NCI-H2107 treated with DMSO at 0.1 percent for 48 hours (cell line): Measurements from ENCODE around the gene DGKG.

ENCODE experiments used
- DNase-seq: peaks from one replicate; lab custom pipeline; 2025; ENCODE audit not compliant: unreplicated experiment; lab: John Stamatoyannopoulos, UW

The DGKG gene

DNA sequence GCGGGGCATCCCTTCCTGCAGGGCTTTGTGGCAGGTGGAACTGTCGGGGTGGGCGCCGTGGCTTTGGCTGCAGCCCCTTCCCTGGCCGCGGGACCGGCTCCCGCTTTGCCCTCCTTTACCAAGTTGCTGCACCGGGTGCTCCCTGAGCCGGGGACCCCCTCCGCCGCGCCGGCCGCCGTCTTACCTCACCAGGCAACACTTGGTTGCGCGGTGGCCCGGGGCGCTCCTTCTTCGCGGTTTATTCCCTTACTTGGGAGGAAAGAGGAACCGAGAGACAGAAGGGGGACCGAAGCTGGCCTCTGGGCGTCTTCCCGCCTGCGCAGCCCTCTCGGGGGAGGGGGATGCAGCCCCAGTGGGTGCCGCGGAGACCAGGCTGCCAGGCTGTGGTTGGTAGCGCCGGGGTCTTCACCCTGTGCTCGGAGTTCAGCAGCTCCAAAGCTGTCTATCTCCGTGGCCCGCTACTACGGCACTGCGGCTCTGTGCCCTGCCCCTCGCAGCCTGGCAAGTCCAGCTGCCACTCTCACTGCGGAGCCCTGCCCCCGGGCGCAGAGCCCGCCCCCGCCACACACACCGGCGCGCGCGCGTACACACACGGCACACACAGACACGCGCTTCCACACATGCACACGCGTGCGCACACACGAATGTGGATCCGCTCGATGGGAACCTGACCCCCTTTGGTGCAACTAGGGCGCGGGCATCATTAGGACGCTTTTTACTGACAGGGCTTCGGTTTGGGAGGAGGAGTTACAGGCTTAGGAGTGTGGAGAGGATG lies at the start of gene DGKG:
Gene DGKG (minus strand): TSS at position 473 of the 775 bp plus-strand sequence. CDS start 41,775 bp downstream, outside the sequence.
- peak; percentile 54 for DNase-seq

- no peak for DNase-seq
Measured at GRCh38 chr3:186411089-186411488, 49.1 kb upstream of the DGKG start.

GRCh38 chr3:186406669-186407635 lies 44.9 kb upstream of the DGKG start:
- DNase-seq = no peak

- no peak for DNase-seq
Measured at GRCh38 chr3:186401556-186401955, 39.5 kb upstream of the DGKG start.

DNA sequence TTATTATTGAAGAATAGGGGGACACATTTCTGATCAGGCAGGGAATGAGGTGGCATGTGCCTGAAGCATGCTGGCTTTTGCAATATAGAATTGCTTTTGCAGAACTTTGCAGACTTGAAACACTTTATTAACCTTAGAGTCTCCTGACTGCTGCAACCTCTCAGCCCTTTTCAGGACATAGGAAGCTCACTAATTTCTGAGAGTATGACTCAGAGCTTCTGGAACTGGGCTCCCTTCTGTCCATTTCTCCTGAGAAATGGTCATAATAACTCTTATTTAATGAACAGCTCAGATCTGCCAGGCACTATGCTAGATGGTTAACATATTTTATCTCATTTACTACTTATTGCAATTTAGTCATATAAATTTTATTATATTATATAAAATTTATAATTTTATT lies 38.6 kb upstream of the DGKG start:
- DNase-seq = no peak

DNA sequence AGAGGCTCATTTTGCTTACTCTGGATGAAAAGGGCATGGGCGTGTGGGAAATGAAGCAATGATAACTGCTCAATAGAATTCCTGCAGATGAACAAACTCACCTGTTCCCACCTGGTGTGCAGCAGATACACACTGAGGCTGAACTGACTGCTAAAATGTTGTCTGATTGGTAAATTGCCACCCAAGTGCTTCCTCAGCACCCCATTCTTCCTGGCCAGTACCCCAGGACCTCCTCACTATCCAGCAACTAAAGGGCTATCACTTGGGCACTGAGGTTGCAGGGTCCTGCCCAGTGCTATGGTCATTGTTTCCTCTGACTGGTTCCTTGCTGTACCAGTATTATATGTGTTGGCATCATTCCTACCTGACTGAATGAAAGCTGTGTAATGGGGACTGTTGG lies 38.0 kb upstream of the DGKG start:
- DNase-seq = no peak

DNA sequence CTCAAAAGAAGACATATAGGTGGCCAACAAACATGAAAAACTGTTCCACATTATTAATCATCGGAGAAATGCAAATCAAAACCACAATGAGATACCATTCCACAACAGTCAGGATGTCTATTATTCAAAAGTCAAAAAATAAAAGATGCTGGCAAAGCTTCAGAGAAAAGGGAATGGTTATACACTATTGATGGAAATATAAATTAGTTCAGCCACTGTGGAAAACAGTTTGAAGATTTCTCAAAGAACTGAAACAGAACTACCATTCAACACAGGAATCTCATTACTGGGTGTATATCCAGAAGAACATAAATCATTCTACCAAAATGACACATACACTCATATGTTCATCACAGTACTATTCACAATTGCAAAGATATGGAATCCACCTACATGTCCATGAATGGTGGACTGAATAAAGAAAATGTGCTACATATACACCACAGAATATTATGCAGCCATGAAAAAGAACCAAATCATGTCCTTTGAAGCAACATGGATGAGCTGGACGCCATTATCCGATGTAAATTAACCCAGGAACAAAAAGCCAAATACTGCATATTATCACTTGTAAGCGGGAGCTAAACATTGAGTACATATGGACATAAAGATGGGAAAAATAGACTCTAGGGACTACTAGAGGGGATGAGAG lies 32.7 kb upstream of the DGKG start:
- DNase-seq = no peak

DNA sequence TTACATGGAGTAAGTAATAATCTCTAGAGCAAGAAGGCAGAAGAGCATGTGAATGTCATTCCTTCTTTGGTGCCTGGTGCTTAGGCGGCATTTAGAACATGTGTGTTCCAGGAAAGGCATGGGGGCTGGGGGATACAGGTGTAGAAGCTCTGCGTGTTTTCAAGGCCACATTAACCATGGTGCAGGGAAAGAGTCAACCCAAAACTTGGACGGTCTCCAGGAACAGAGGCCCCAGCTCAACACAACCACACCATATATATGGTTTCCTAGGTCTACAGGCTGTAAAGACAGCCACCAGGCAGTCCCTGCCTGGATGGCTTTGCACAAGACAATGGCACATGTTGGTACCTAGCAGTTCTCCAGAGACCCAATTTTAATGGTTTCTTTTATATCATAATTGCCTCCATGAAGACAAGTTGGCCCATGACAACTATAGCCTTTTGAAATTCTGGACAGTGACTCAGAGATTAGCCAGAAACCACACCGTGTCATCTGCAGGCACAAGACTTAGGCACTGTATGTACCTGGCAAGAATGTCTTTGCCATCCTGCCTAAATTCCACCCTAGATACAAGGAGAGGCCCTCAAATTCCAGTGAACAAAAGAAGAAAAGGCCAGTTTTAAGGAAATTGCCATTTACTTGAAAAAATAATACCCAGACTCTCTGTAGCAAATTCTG lies 25.0 kb upstream of the DGKG start:
- DNase-seq = no peak

DNA sequence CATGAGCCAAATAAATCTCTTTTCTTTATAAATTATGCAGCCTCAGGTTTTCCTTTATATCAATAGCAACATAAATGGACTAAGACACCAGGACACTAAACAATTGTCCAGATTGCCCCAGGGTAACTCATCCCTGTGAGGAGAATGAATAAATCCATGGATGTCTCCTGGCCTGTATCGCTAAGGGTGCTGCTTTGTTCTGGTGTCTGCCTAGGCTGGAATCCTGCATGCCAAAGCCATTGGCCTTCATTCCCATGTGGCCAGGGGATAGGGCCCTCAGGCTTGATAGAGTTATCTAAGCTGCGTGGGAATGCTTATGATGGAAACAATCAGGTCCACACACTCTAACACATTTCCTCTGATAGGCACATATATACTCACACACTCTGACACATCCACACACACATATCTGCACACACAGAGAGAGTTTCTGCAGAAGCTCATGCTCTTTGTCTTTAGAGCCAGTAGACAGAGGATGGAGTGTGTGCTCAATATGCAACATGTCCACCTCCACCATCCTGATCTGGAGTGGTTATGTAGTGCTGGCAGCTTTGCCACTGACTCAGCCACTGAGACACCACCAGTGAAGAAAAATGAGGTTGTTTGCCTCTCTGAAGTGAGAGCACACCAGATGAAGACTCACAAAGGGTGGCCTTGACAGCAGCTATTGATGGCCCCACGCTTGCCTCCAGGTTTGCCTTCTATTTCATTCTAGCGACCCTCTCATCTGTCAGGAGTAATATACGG lies 24.0 kb upstream of the DGKG start:
- DNase-seq = no peak

DNA sequence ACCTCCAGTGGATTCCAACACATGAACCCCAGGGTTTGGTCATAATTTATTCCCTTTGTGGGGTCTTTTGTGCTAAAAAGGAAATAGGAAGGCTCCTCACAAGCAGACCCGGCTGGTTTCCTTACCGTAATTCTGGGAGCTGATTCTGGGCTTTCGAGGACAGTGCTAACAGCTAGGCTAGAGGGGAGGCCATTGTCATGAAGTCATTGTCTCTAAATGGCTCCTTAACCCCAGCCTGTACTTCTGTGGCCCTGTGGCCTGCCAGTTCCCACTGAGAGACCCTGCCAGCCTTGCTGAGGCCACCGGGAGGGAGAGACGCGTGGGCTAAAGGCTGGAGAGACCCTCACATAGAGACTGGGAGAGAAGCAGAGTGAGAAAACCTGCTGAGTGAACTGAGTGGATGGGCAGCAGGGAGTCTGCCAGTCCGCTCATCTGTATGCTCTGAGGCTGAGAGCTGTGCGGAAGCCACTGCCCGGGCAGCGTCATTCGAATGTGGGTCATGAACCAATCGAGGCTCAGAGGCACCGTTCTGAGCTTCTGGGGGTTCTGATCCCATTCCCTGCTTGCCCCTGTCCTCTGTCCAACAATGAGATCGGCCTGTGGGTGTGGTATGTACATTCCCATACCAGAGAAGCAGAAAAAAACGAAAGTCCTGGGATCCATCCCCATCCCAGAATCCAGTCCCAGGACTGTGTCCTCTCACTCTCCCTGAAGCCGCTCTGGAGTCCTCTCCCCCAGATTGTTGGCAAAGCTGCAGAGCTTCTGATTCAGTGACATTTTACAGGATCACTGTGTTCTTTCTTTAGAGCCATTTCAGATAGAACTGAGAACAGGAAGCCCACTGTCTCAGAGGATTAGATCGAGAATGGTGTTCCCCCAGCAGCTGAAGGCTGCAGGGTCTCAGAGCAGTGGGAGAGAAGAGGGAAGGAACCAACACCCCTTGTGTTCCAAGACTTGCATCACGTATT lies 21.3 kb upstream of the DGKG start:
- no peak for DNase-seq

DNA sequence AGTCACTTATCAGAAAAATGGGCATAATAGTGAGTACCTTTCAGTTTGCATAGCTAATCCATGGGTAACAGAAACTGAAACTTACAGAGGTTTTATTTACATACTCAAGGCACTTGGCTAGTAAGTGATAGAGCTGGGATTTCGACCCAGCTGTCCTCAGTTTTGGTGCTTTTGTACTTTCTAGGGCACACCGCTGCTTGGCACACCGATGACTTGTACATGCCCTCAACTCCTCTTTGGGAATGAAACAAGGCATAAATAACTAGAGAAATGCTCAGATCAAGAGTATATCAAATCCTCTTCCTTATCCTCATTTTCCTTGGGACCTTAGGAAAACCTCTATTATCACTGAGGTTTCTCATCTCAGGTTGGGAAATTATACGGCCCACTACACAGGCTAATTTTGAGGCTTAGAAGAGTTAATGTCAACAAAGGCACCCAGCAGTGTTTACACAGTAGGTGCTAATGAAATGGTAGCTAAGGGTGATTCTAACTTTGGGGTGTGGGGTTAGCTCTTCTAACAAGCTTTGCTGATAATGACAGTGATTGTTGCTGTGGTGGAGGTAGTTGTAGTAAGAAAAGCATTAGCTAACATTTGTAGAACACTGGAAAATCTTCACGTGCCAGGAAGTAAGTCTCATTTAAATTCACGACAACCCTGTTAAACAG lies 20.3 kb upstream of the DGKG start:
- no peak for DNase-seq

DNA sequence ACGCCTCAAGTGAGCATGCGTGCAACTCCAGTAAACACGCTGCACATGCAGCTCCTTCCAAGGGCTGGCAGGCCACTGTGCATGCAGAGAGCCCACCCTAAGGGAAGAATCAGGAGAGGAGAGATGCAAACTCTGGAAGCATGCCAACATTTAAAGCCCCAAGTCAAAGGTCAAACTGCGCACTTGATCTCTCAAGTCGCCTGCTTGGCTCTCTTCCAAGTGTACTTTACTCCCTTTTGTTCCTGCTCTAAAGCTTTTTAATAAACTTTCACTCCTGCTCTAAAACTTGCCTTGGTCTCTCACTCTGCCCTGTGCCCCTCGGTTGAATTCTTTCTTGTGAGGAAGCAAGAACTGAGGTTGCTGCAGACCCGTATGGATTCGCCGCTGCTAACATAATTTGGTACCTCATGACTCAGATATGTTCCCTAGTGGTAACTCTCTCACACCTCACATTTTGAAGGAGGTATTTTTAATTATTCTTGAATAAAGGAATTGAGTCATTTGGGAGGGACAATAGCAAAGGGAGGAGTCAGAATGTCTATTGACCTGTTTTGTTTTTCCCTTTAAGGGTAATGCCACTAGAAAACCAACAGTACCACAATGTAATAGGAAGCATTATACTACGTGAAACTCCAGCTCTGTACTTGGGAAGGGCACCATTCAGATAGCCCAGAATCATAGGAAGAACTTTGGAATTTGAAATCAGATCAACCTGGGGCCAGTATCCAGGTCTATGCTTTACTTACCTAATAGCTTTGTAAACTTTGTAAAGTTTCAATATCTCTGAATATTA lies 19.6 kb upstream of the DGKG start:
- peak; percentile 17 for DNase-seq

DNA sequence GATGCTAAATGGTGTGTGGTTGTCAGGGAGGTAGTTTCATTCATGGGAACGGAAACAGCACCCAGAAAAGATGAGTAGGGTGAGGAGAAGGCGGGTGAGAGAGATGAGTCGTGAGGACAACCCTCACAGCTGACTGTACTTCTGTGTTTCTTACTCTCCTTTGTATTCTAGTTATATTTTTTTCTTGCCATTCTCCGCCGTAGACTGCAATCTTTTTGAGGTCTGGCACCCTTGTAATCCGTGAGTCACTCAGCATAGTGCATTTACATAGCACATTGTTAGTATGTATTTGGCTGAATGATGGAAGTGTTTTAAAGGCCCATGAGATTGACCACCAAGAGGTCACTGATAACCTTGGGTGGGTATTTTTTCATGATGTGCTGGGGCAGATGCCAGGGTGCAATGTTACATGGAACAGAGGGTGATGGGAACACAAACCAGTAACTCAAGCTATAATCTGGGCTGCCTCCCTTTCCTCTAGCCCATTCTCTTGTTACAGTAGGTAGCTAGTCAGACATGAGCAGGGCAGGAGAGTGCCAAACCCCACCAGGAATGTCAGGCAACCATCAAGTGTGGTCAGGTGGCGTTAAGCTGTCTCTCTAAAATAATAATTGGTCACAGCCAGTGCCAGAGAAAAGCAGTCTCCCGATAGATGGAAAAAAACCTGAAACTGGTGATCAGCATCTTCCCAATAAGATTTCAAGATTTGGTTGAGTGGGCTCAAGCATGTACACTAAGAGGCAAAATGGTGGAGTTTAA lies 18.8 kb upstream of the DGKG start:
- no peak for DNase-seq

- no peak for DNase-seq
Measured at GRCh38 chr3:186375443-186375842, 13.4 kb upstream of the DGKG start.

DNA sequence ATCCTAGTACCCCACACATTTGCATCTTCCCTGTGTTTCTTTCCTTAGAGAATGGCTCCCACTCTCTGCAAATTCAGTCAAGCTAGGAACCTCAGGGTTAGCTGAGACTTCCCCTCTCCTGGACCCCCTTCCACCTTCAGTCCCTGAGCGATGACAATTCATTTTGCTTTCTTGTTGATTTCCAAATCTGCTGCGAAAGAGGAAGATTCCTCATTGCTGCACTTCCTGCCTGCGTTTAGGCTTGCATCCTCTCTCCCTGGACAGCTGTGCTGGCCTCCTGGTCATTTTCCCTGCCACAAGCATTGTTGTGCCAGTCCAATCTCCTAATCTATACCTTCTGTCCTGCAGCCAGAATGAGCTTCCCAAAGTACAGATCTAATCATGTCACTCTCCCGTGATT lies 12.3 kb upstream of the DGKG start:
- no peak for DNase-seq

- no peak for DNase-seq
Measured at GRCh38 chr3:186369217-186369616, 7.2 kb upstream of the DGKG start.

- DNase-seq = no peak
Measured at GRCh38 chr3:186368717-186369116, 6.7 kb upstream of the DGKG start.
